Endothelial cell of umbilical vein (primary cell): Measurements from ENCODE around the gene SPRED2. TPM values are rescaled to one million over a fixed set of nuclear protein-coding genes. Genes with fewer than 3 reads are reported as not detected.

Experiments
- BruUV-seq: library from RNA; stranded (reverse); fragments of 400-500 nt; replicated peaks from 2 replicates; lab custom pipeline; 2021; lab: Mats Ljungman, UMichigan
- CTCF ChIA-PET: fragments of 300-600, 350-600 bp; sonication (Branson Sonifier 250); formaldehyde crosslinking; loops from one replicate; lab custom pipeline; 2021; ENCODE audit warnings: antibody characterized with exemption, inconsistent platforms; lab: Charles Lee
- POLR2A ChIA-PET: fragments of 300-600, 350-600 bp; sonication (Branson Sonifier 250); formaldehyde crosslinking; loops from one replicate; lab custom pipeline; 2021; ENCODE audit warnings: antibody characterized with exemption, inconsistent platforms; lab: Charles Lee
- DNase-seq: peaks from one replicate; pipeline ENCODE4 v3.0.0-alpha.2; 2011; ENCODE audit warnings: low read depth, low spot score
- FAIRE-seq: peaks from 2 replicates; lab custom pipeline; 2011; peaks lifted over from hg19 to GRCh38; lab: Jason Lieb, UNC
- H2AFZ ChIP-seq: 2 replicates; pipeline ENCODE4 v1.6.0; 2012; ENCODE audit warnings: low read depth, low read length, control low read depth, inconsistent platforms
- H3K27ac ChIP-seq: 2 replicates; pipeline ENCODE4 v1.5.1; 2011; ENCODE audit warnings: low read depth, mild to moderate bottlenecking, control low read depth, low read length, moderate library complexity; ENCODE audit not compliant: insufficient read depth
- H3K27me3 ChIP-seq, 2 experiments: 2 replicates each; pipeline versions ENCODE4 v1.6.0 to v1.6.1; 2011; ENCODE audit warnings: low read length in 2 of 2, mixed read lengths in 1 of 2; ENCODE audit not compliant: control insufficient read depth in 2 of 2, insufficient read depth in 2 of 2
- H3K36me3 ChIP-seq, 2 experiments: 2 replicates in 1 of 2; 3 replicates in 1 of 2; pipeline ENCODE4 v1.5.1; 2011; ENCODE audit warnings: low read length in 2 of 2, mild to moderate bottlenecking in 1 of 2, moderate library complexity in 1 of 2; ENCODE audit not compliant: control insufficient read depth in 2 of 2, insufficient read depth in 2 of 2; ENCODE audit errors: extremely low read depth in 1 of 2
- H3K4me1 ChIP-seq: 3 replicates; pipeline ENCODE4 v1.5.1; 2011; ENCODE audit warnings: mild to moderate bottlenecking, low read length; ENCODE audit not compliant: control insufficient read depth, insufficient read depth; ENCODE audit errors: extremely low read depth
- H3K4me2 ChIP-seq: 2 replicates; pipeline ENCODE4 v1.6.1; 2011; ENCODE audit warnings: low read length, control low read depth, mixed read lengths; ENCODE audit not compliant: insufficient read depth
- H3K4me3 ChIP-seq, 3 experiments: fragments of 200-600 bp in 1 of 3; sonication (generic), shearing (Covaris generic) in 1 of 3; replicated peaks in 1 of 3; 2 replicates each; pipeline ENCODE4 v1.5.1; 2011 to 2016; ENCODE audit warnings: control low read depth in 3 of 3, low read length in 3 of 3, mild to moderate bottlenecking in 2 of 3, inconsistent platforms in 1 of 3, low read depth in 1 of 3, moderate library complexity in 1 of 3; ENCODE audit not compliant: insufficient read depth in 1 of 3
- H3K79me2 ChIP-seq: 2 replicates; pipeline ENCODE4 v1.6.0; 2012; ENCODE audit warnings: low read length, inconsistent platforms; ENCODE audit not compliant: control insufficient read depth, insufficient read depth
- H3K9ac ChIP-seq: replicated peaks from 2 replicates; pipeline ENCODE3; 2011; ENCODE audit warnings: low read length, control low read depth; ENCODE audit not compliant: insufficient read depth; ENCODE audit errors: extremely low read depth
- H3K9me1 ChIP-seq: replicated peaks from 3 replicates; pipeline ENCODE4 v1.6.0; 2011; ENCODE audit warnings: mild to moderate bottlenecking, low read length; ENCODE audit not compliant: control insufficient read depth, insufficient read depth; ENCODE audit errors: extremely low read depth
- H3K9me3 ChIP-seq: replicated peaks from 2 replicates; pipeline ENCODE4 v1.5.1; 2012; ENCODE audit warnings: low read length, inconsistent platforms; ENCODE audit not compliant: control insufficient read depth, insufficient read depth
- H4K20me1 ChIP-seq: replicated peaks from 2 replicates; pipeline ENCODE3; 2011; ENCODE audit warnings: mild to moderate bottlenecking, low read length; ENCODE audit not compliant: control insufficient read depth, insufficient read depth; ENCODE audit errors: extremely low read depth
- CTCF ChIP-seq, 2 donors: IDR thresholded peaks; 1 replicate in 1 of 2; 2 replicates in 1 of 2; pipeline ENCODE4 v1.5.1; 2011; ENCODE audit warnings: low read length in 2 of 2, mild to moderate bottlenecking in 2 of 2, moderate library complexity in 2 of 2, control low read depth in 1 of 2, inconsistent platforms in 1 of 2, low read depth in 1 of 2; ENCODE audit not compliant: insufficient read depth in 1 of 2; ENCODE audit errors: extremely low read depth in 1 of 2
- EZH2 ChIP-seq: IDR thresholded peaks from 2 replicates; pipeline ENCODE4 v1.6.1; 2012; ENCODE audit warnings: borderline replicate concordance, low read depth, mild to moderate bottlenecking, moderate library complexity, low read length, inconsistent platforms; ENCODE audit not compliant: severe bottlenecking
- FOS ChIP-seq: IDR thresholded peaks from 2 replicates; pipeline ENCODE4 v1.6.1; 2011; ENCODE audit warnings: mild to moderate bottlenecking, low read length, moderate library complexity, borderline replicate concordance; ENCODE audit not compliant: insufficient read depth
- GATA2 ChIP-seq: IDR thresholded peaks from 2 replicates; pipeline ENCODE4 v1.7.0; 2011; ENCODE audit warnings: low read depth, mild to moderate bottlenecking, moderate library complexity, mixed read lengths, low read length; ENCODE audit not compliant: insufficient read length, insufficient read depth
- JUN ChIP-seq: IDR thresholded peaks from 2 replicates; pipeline ENCODE4 v1.6.1; 2011; ENCODE audit warnings: borderline replicate concordance, low read depth; ENCODE audit not compliant: insufficient read length, insufficient read depth
- MAX ChIP-seq: IDR thresholded peaks from 2 replicates; pipeline ENCODE4 v1.6.1; 2011; ENCODE audit not compliant: insufficient read depth, insufficient read length
- MYC ChIP-seq: IDR thresholded peaks from one replicate; pipeline ENCODE4 v1.6.1; 2011; ENCODE audit warnings: mild to moderate bottlenecking, low read depth, low read length
- POLR2A ChIP-seq: IDR thresholded peaks from 2 replicates; pipeline ENCODE4 v1.6.1; 2012; ENCODE audit warnings: low read depth, mild to moderate bottlenecking, control low read depth, low read length
- POLR2AphosphoS5 ChIP-seq: IDR thresholded peaks from 2 replicates; pipeline ENCODE4 v1.6.1; 2012; ENCODE audit warnings: low read depth, mild to moderate bottlenecking, control low read depth, low read length, moderate library complexity; ENCODE audit not compliant: insufficient read depth
- dilution Hi-C: fragments of 300-500 bp; cut with MboI; formaldehyde crosslinking; loops from one replicate; pipeline ENCODE4 v1.15.0; 2019; ENCODE audit warnings: low sequenced_read_pairs; ENCODE audit not compliant: extremely low pct_ligation_motif_present
- intact Hi-C: fragments of 100-400 bp; cut with micrococcal nuclease; formaldehyde crosslinking; loops from one replicate; pipeline ENCODE4 v1.10.0; 2022
- polyA plus RNA-seq, 4 experiments: library from polyadenylated mRNA; depleted of rRNA in 3 of 4; stranded (reverse) in 3 of 4; unstranded in 1 of 4; fragments of >200 nt; gene quantifications; 2 replicates each; pipeline versions ENCODE4 v1.2.1 to v1.2.3, GENCODE V29; 2011 to 2012; ENCODE audit warnings: missing spikeins in 1 of 4
- total RNA-seq: library from RNA; stranded (reverse); gene quantifications from 2 replicates; pipeline ENCODE4 v1.2.3, GENCODE V29; 2021

Gene SPRED2
- total and polyA plus RNA-seq, 2 donors (not counting 3 experiments of a cell fraction or from before 2014, with no cell fraction given): 3.6 to 9.6 TPM

GRCh38 chr2:65393046-65393445, 39.4 kb downstream of the SPRED2 start:
- peaks cover 8% of the 10 kb centered on the region for H4K20me1 ChIP-seq
- H3K9me3 ChIP-seq: no peaks in the 10 kb centered on the region
- no peak overlapping the region for H3K4me2 ChIP-seq
- DNase-seq (no peak), FAIRE-seq (no peak)
- no peaks in the 10 kb centered on the region for H3K9me1 ChIP-seq
- no peak overlapping the region for H3K9ac ChIP-seq
- H3K27me3 ChIP-seq: peaks cover 47 to 64% of the 10 kb centered on the region in 2 experiments
- H3K36me3 ChIP-seq: no peaks in the 10 kb centered on the region
- H3K79me2 ChIP-seq: no peaks in the 10 kb centered on the region
- CTCF ChIA-PET: interaction anchor here (1.0 to 1.4 kb wide), 5 partner anchors 9 to 475 kb away, joined by 3 to 4 read pairs (median 4); no protein-coding TSS in a partner anchor
- no peak overlapping the region for H3K27ac ChIP-seq
- H3K4me3 ChIP-seq: no peak overlapping the region
- dilution Hi-C loops: no loop called here
- no peak overlapping the region for H2AFZ ChIP-seq
- intact Hi-C loops: no loop called here
- no peak for TF ChIP-seq MAX
- no peak for TF ChIP-seq GATA2
- no peak for TF ChIP-seq POLR2A
- TF ChIP-seq CTCF (IDR thresholded peaks at IDR 0.05; ENCODE audit: extremely low read depth in 1 of 2, insufficient read depth in 1 of 2, low read depth in 1 of 2, low read length in 2 of 2): no peak
- TF ChIP-seq JUN: no peak
- TF ChIP-seq EZH2: no peak
- TF ChIP-seq POLR2AphosphoS5: no peak
- TF ChIP-seq FOS: no peak
- TF ChIP-seq MYC: no peak
- no TSS peak for BruUV-seq
- no peaks in the 10 kb centered on the region for H3K4me1 ChIP-seq
- POLR2A ChIA-PET: no interaction called here
